GM19351 (cell line): ENCODE measurements around the gene ST3GAL5.

ENCODE experiments used
- ATAC-seq: cut with Tn5 transposase; IDR thresholded peaks from one replicate; pipeline ENCODE4 v1.9.1; 2021; ENCODE audit warnings: mild to moderate bottlenecking, moderate library complexity; ENCODE audit not compliant: unreplicated experiment

ST3GAL5 gene

DNA sequence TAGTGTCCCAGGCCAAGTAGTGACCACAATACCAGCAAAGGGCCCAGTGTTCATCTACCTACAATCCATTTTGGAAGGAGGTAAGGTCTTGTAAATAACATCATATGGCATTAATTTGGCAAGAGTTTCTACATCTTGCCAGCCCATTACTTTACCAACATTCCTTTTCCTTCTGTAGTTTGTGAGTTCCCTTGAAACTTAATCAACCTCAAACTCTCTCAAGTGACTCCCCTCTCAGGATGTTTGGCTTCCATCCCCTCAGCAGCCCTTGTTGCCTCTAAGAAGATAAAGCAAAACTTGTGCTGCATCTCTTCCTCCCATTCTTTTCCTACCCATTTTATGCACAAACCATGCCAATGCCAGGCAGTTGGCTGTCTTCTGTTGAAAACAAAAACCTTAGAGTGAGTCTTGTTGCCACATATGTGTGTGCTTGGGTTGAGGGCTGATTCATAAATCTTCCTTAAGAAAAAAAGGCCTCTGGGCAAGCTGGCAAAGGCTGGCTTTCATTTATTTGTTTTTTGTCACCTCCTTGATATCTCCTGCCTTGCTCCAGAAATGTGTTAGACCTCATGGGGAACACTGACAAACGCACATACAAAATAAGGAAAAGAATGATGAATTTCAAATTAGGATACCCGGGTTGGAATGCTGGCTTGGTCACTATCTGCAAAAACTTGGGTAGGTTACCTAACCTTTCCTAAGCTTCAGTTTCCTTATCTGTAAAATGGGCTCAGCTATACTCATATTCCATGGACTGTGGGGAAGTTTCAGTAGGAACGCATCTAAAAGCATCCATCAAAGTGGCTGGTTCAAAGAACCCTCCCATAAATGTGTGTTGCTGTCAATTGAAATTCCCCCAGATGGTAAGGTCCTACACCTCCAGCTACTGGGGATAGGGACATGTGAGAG lies 29.4 kb upstream of the ST3GAL5 start:
- ATAC-seq, result no peak

DNA sequence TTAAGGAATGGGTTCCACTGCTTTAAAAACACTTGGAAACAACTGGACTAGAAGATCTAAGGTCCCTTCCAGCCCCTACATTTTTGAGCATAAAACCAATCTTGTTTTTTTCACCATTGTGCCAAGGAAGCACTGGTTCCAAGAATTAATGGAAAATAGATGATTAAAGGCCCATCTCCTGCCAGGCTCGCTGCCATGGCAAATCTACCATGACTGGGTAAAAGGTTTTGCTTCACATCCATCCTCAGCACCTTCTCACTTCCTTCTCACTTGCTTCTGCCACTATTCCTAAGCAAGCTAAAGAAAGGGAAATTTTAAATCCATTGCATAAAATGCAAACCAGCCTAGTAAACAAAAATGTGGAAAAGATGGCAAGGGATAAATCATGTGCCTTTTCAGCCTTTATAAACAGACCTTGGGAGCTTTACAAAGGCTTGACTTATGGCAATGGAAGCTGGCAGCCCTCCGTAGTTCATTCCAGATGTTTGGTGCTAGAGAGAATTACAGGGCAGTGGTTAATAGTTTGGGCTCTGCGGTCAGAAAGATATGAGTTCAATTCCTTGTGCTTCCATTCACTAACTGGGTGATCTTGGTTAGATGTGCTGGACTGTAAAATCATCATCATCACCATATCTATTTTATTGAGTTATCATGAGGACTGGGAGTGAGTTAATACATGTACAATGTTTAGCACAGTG lies 27.0 kb upstream of the ST3GAL5 start:
- ATAC-seq, result no peak

DNA sequence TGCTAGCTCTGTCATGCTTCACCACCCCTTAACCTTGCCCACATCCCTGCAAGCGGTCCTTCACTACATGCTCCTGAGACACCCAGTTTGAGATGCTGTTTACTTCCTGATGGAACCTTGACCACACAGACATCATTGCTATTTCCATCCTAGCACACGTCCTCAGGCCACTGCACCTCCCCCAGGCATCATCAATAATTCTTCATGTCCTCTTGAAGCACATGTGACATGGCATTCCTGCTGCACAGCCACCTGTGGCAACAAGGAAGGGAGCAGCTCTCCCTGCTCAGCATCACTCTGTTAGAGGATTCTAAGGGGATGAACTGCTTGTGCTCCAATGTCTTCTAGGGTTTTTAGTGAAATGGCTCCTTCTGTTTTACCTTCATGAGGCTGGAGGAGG lies 26.1 kb upstream of the ST3GAL5 start:
- no peak for ATAC-seq

DNA sequence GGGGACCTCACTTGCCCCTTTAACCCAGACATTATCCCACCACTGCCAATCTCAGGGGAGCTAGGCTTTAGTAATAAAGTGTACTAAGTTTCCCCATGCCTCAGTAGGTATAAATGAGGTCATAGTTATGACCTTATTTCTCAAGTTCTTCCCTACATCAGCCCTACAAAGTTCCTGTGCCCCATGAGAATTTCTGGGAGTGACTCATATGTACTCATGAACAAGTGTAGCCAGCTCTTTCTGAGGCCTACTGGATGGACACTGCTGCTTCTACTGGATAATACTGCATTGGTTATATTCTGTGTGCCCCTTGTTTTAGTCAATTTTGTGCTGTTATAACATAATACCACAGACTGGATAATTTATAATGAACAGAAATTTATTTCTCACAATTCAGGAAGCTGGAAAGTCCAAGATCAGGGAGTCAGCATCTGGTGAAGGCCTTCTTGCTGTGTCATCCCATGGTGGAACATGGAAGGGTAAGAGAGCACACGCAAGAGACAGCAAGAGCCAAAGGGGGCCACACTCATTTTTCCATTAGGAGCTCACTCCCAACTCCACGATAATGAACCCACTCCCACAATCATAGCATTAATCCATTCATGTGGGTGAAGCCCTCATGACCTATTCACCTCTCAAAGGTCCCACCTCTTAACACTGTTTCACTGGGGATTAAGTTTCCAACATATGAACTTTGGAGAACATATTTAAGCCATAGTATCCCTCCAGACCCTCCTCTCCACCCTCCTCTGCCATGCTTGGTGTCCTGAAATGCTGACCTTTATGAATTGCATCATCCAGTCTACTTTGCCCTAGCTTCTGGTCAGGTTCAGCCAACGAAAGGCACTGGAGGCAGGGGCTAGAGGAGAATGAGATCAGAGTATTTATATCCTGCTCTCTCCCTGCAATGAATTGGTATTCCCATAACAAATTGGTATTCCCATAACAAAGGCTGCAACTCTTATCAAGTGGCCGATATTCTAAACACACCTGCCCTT lies 25.4 kb upstream of the ST3GAL5 start:
- no peak for ATAC-seq

DNA sequence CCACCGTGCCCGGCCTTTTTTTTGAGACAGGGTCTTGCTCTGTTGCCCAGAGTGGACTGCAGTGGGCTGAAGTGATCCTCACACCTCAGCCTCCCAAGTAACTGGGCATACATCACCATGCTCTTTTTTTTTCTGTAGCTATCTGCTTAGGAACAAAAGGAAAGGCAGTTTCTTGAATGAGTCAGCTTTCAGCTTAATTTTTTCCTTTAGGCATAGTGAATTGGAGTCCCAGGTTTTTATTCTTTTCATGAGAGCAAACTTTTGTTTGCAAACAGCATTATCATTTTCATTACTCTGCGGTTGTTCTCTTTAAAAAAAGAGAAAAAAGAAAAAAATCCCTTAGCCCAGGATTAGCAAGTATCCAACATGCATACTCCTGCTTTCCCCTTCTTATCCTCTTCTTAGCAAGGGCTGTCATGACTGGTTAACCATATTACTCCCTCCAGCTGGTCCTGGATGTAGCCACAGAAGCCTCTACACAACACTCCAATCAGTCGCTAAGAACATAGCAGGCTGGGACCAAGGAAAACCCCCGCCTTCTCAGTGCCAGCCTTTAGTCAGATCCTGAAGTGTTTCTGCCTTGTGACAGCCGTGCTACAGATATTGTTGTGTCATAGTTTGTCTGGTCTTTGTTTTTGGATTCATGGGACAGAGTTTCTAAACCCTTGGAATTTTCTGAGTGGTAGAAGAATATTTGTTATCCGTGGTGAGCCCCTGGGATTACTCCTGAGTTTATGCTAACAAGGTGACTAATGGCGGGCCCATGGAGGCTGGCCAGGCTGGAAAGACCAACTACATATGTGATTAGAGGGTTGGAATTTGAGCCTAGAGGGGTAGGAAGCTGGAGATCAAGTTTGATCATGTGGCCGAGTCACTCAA lies 23.3 kb upstream of the ST3GAL5 start:
- ATAC-seq, result no peak

DNA sequence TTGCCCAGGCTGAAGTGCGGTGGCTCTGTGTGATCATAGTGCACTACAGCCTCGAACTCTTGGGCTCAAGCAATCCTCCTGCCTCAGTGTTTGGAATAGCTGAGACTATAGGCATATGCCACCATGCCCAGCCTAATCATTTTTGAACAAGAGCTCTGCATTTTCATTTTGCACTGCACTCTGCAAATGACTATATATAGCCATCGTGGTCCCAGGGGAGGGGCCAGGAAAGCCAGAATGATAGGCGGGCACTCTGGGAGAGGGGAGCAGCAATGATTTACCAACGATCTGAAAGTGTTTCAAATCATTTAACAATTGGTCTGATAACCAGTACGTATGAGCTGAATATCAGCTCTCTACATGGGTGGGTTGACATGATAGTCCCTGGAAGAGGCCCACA lies 22.3 kb upstream of the ST3GAL5 start:
- no peak for ATAC-seq

DNA sequence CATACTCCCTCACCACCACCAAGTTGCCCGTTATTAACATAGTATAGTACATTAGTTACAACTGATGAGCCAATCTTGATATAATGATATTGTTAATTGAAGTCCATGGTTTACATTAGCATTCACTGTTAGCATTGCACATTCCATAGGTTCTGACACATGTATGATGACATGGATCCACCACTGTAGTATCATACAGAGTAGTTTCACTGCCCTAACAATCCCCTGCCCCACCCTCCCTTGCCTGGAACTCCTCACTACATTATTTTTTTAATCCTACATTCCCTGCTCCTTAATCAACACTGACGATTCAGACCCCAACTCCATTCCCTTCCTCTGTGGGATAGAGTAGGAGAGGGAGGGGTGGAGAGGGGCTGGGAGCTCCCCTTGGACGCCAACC lies 20.2 kb upstream of the ST3GAL5 start:
- ATAC-seq, result no peak

DNA sequence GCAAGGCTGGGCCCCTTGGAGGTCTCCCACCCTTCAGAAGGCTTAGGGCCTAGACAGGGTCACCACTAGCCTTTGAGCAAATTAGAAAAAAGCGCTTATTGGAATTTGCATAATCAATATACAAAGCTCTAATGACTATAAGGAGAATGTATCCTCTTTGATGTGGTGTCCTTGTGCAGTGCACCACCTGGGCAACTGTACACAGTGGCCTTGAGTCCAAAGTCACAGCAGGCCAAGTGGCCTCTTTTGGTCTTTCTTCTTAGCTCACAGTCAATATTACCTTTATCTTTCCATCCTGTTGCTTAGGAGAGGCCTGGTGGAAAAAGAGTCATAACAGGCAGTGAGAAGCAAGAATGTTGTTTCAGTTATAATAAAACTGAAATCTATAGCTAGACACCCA lies 19.7 kb upstream of the ST3GAL5 start:
- no peak for ATAC-seq

DNA sequence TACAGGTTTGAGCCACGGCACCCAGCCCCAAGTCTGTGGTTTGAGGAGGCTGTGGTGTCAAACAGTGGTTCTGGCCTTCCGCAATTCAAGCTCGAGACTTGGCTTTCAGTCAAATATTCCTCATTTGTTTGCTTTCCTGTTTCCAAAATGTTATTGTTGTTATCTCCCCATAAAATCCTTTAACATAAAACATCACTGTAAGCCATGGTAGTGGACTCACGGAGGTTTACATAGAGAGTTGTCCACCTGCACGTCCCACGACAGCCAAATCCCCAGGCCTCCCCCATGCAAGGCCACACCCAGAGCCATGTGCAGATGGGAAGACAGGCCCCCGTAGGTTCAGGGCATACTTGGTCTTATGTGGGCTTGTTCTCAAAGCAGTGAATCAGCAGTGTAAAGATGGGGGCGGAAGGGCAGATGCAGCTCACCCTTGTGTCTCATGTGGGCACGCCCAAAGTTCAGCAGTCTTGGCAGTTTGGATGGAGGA lies 18.9 kb upstream of the ST3GAL5 start:
- ATAC-seq, result no peak

DNA sequence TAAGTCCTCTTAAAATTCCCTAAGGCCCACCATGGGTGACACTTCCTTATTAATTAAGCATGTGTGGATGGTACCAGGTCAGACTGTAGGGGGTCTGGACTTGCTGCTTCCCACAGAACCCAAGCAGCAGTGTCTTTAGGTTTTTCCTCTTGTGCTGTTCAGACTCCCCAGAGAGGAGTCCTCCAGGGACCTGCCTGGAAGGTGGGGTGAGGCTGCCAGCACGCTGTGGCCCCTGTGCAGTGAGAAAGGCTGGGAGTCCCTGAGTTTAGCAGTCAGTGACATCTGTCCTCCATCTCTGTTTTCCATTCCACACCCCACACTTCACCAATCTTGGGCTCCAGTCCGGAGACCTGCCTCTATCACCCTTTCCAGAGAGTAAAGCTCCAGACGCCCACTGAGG lies 18.0 kb upstream of the ST3GAL5 start:
- no peak for ATAC-seq

DNA sequence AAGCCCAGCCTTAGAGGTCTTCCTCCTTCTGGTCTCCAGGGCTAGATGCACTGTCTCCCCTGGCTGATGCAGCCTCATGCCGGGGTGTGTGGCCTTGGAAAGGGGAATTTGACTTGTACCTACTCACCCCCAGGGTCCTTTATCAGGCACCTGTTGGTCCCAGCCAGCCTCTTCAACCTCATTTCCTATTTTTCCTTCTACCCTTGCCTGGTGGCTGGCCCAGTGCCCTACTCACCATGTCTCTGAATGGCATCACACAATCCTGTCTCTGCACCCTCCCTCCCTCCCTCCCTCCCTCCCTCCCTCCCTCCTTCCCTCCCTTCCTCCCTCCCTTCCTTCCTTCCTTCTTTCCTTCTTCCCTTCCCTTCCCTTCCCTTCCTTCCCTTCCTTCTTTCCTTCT lies 17.1 kb upstream of the ST3GAL5 start:
- ATAC-seq, result no peak

DNA sequence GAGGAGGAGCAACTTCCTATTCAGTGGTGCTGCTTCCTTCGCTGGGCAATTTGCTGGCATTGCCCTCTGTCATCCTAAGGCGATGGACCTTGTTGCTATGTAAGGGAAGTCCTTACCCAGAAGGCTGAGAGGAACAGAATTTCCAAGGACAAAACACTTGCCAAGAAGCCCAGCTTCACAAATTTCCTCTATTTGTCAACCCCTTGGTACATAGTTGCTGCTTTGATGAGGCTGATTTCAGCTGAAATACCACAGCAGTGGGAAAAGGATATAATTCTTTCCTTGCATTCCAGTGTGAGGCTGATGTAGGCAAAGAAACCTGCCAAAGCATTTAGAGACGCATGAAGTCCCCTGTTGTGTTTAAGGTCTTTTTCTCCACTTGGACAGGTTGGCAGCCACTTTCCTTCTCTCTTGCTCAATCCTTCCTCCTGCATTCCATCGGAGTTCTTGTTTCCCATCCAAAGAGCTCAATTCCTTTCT lies 16.4 kb upstream of the ST3GAL5 start:
- no peak for ATAC-seq

DNA sequence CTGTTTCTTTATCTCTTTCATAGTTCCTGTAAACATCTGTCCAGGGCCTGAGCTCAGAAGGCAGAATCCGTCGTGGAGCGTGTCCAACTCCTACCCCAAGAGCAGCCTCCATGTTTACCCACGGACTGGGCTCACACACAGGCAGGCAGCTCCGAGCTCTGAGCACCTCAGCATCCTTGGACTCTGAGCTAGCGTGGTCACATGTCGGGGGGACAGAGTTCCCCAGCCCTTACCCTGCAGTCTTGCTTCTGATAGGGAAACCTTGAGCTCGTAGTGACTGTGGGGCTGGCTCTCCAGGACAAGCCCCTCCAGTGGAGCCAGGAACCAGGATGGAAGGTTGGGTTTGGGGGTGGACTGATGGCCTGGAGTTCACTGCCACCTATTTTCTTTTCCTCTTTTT lies 15.1 kb upstream of the ST3GAL5 start:
- ATAC-seq, result no peak

DNA sequence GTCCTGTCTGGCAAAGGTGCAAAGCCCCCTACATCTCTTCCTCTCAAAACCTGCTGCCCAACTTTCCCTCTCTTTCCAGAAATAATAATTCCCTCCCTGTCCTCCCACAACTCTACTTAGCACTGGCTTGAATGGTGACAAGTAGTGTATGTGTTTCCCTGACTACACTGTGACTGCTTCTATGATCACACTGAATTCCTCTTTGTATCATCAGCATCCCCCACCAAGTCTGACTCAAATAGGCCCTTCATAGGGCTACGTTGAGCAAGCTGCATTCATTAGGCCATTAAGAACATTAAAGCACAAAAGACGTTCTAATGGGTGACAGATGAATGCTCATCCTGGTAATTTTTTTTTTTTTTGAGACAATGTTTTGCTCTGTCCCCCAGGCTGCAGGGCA lies 13.7 kb upstream of the ST3GAL5 start:
- no peak for ATAC-seq

DNA sequence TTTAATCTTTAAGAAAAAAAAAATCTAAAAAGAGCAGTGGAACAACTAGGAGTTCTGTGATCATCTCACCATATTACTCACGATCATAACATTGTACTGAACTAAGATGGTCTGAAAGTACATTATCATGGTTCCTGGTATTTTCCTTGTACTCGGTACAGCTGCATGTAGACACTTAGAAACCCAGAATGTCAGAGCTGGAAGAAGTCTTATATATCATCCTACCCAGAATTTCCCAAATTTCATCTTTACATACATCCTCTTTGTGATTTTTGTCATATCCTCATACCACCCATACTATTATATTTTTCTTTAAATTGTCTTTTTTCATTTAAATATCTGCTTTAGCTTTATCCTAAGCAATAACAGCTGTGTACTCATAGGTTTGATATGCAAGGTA lies 12.4 kb upstream of the ST3GAL5 start:
- ATAC-seq, result no peak

DNA sequence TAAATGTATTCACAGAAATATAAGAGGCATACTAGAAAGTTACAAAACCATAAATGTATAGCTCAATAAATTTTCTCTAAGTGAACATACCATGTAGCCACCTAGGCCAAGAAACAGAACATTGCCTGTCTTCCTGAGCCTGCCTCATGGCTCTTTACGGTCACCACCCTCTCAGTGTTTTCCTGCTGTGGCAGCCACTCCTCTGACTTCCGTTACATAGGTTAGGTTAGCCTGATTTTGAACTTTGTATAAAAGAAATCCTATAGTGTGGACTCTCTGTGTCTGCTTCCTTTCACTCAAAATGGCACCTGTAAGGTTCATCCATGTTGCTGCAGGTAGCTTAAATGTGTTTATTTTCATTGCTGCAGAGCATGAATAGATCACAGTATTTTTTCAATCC lies 11.6 kb upstream of the ST3GAL5 start:
- no peak for ATAC-seq

DNA sequence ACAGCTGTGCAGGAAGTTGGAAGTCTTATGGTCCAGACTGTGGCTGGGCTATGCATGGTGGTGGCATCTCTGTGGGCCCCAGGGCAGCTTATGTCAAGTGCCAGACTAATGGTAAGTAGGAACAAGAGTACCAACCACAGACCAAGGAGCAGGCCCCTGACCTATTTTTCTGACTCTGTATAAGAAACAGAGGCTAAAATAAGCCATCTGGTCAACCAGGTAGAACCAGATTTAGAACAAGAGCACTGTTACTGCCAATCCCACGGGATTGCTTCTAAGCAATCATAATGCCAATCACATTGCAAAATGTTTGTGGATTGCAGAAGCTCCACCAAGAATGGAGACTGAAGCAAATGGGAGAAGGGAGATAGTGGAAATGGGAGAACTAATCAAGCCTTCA lies 11.1 kb upstream of the ST3GAL5 start:
- no peak for ATAC-seq

DNA sequence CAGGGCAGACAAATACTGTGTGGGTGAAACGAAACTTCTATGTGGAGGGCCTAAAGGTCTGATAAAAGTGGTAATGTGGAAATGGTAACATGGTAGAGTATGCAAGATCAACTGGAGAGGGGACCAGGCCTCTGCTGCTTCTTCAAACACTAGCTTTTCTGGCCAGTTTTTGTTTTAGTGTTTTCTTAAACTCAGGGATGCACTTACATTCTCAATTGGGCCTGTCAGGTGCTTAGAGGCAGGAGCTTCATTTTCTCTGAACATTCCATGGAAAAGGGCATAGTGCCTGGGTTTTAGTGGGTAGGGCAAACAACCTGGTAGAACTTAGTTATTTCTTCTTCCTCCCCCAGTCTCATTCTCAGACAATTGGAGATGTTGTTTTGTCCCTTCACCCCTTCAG lies 10.5 kb upstream of the ST3GAL5 start:
- no peak for ATAC-seq

DNA sequence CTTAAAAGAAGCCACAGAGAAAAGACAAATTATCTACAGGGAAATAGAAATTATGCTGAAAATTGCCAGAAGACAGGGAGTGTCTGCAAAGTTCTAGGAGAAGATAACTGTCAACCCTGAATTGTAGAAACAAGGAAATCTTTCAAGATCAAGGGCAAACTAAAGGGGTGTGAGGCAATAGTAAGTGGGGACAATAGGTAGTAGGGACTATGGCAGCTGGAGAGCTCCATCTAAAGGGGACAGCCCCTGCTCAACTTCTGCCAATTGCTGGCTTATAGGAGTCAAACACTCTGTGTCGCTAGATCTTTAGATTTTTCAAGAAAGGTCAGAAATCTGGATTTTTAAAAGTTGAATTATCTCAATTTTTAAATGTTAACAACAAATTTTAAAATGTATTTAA lies 10.1 kb upstream of the ST3GAL5 start:
- ATAC-seq, result no peak
